T-helper 2 cell (primary cell): ENCODE results near the gene SYK.
"Not testable (repeated sequence)": the region's sequence is repeated elsewhere in the genome, so short reads cannot be mapped to it uniquely, and the experiment has no call there.

ENCODE experiments used
- DNase-seq, 5 experiments: peaks; one replicate each; pipeline versions ENCODE4 v3.0.0 to v3.0.0-alpha.2; 2012 to 2022

SYK gene

GRCh38 chr9:90882991-90883600, 81.5 kb downstream of the SYK start:
- DNase-seq = no peak

- no peak for DNase-seq
Measured at GRCh38 chr9:90883661-90884060, 82.0 kb downstream of the SYK start.

GRCh38 chr9:90884178-90884577, 82.6 kb downstream of the SYK start:
- no peak for DNase-seq

GRCh38 chr9:90886868-90887267, 85.2 kb downstream of the SYK start:
- not testable (repeated sequence) for DNase-seq

GRCh38 chr9:90888941-90889340, 87.3 kb downstream of the SYK start:
- DNase-seq = no peak

GRCh38 chr9:90890146-90890810, 88.7 kb downstream of the SYK start:
- DNase-seq = no peak

GRCh38 chr9:90891308-90892040, 89.9 kb downstream of the SYK start:
- no peak for DNase-seq

GRCh38 chr9:90892918-90893317, 91.3 kb downstream of the SYK start:
- DNase-seq = no peak

- DNase-seq = no peak
Measured at GRCh38 chr9:90893706-90894105, 92.1 kb downstream of the SYK start.

GRCh38 chr9:90894986-90895687, 93.5 kb downstream of the SYK start:
- peak in 1 of 5 experiments; percentile 12 for DNase-seq

- DNase-seq = no peak
Measured at GRCh38 chr9:90895786-90896185, 94.2 kb downstream of the SYK start.

- DNase-seq = no peak
Measured at GRCh38 chr9:90896231-90896630, 94.6 kb downstream of the SYK start.

- DNase-seq = no peak
Measured at GRCh38 chr9:90898228-90898627, 96.6 kb downstream of the SYK start.

GRCh38 chr9:90899287-90899686, 97.7 kb downstream of the SYK start:
- no peak for DNase-seq

- no peak for DNase-seq
Measured at GRCh38 chr9:90900130-90900529, 98.5 kb downstream of the SYK start.

- no peak for DNase-seq
Measured at GRCh38 chr9:90901933-90902332, 100.3 kb downstream of the SYK start.

GRCh38 chr9:90903766-90904424, 102.3 kb downstream of the SYK start:
- DNase-seq = no peak

- DNase-seq = no peak
Measured at GRCh38 chr9:90904706-90905478, 103.3 kb downstream of the SYK start.

- no peak for DNase-seq
Measured at GRCh38 chr9:90905822-90906221, 104.2 kb downstream of the SYK start.

- no peak for DNase-seq
Measured at GRCh38 chr9:90906316-90907055, 104.9 kb downstream of the SYK start.

GRCh38 chr9:90907056-90907445, 105.4 kb downstream of the SYK start:
- DNase-seq = no peak
